GM18499 (cell line): Measurements from ENCODE around the gene ACTRT2.

Experiments
- ATAC-seq: cut with Tn5 transposase; IDR thresholded peaks from one replicate; pipeline ENCODE4 v1.9.1; 2021; ENCODE audit warnings: moderate number of reproducible peaks; ENCODE audit not compliant: insufficient read depth, unreplicated experiment

The ACTRT2 gene

GRCh38 chr1:3049905-3050304, 28.6 kb downstream of the ACTRT2 start:
- ATAC-seq, result no peak

GRCh38 chr1:3050603-3051002, 29.3 kb downstream of the ACTRT2 start:
- no peak for ATAC-seq

GRCh38 chr1:3051270-3052268, 30.3 kb downstream of the ACTRT2 start:
- ATAC-seq, result no peak

- ATAC-seq, result no peak
These were observed 31.2 kb downstream of the ACTRT2 start for GRCh38 chr1:3052501-3052900.

- ATAC-seq, result no peak
These were observed 32.2 kb downstream of the ACTRT2 start for GRCh38 chr1:3053366-3053980.

- ATAC-seq, result no peak
These were observed 32.7 kb downstream of the ACTRT2 start for GRCh38 chr1:3053986-3054385.

- ATAC-seq, result no peak
These were observed 33.2 kb downstream of the ACTRT2 start for GRCh38 chr1:3054474-3054873.

- ATAC-seq, result no peak
These were observed 33.8 kb downstream of the ACTRT2 start for GRCh38 chr1:3055051-3055450.

- ATAC-seq, result no peak
These were observed 35.4 kb downstream of the ACTRT2 start for GRCh38 chr1:3056641-3057040.

- no peak for ATAC-seq
These were observed 37.2 kb downstream of the ACTRT2 start for GRCh38 chr1:3058263-3059030.

- no peak for ATAC-seq
These were observed 38.9 kb downstream of the ACTRT2 start for GRCh38 chr1:3060127-3060526.

GRCh38 chr1:3060601-3061551, 39.6 kb downstream of the ACTRT2 start:
- no peak for ATAC-seq

- ATAC-seq, result no peak
These were observed 40.3 kb downstream of the ACTRT2 start for GRCh38 chr1:3061566-3061965.

GRCh38 chr1:3061981-3062615, 40.8 kb downstream of the ACTRT2 start:
- ATAC-seq, result no peak

GRCh38 chr1:3062616-3063378, 41.5 kb downstream of the ACTRT2 start:
- no peak for ATAC-seq

GRCh38 chr1:3063379-3064295, 42.4 kb downstream of the ACTRT2 start:
- ATAC-seq, result no peak

- no peak for ATAC-seq
These were observed 43.1 kb downstream of the ACTRT2 start for GRCh38 chr1:3064296-3064850.
